Measurements from ENCODE around the gene ING2.
"Not testable (repeated sequence)": the region's sequence is repeated elsewhere in the genome, so short reads cannot be mapped to it uniquely, and the experiment has no call there.

Gene ING2

DNA sequence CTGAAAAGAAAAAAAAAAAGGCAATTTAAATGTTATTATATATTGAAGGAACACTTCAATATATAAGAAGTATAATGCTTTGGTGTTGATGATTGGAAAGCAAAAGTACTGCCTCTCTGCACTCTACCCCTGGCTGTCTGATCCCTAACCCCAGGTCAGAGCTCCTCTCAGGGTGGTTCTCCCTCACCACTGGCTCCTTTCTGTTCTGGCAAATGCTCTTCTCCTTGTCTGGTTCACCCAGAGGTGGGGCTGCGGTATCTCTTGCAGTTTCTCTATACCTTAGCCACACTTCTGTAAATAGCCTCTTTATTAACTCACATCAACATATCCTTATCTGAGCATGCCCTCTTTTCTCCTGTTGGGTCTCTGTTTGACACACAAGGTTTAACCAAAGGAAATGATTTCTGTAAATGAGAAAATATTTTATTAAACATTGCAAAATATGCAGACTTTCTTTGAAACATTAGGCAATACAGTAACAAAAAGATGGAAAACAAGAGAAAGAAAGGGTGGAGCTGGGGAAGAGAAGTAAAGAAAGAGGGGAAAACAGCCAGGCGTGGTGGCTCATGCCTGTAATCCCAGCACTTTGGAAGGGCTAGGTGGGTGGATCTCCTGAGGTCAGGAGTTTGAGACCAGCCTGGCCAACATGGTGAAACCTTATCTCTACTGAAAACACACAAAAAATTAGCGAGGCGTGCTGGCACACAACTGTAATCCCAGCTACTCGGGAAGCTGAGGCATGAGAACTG is 45.7 kb downstream of the ING2 start:
- no peak for DNase-seq

DNA sequence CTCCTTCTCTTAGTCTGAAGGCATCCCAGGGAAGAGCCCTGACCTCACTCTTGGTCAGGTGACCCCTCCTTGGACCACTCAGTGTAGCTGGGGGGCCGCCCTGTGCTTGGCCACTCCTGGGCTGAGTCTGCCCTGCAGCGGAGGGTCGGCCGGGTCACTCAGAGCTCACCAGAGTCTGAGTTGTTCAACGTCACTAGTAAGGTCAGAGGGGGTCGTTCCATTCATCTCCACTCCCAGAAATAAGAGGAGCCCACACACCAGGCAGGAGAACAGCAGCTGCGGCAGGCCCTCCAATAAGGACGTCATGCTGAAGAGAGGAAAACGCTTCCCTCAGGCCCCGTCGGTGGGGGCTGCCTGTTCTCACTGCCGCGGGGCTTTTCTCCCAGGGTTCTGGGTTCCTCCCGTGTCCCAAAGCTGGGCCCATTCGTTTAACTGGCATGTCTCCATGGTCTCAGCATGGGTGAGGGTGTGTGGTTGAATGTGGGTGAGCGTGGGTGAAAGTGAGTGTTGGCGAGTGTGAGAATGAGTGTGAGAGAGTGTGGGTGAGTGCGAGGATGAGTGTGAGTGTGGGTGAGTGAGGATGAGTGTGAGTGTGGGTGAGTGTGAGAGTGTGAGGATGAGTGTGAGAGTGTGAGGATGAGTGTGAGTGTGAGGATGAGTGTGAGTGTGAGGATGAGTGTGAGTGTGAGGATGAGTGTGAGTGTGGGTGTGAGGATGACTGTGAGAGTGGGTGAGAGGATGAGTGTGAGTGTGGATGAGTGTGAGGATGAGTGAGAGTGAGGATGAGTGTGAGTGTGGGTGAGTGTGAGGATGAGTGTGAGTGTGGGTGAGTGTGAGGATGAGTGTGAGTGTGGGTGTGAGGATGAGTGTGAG is 47.7 kb downstream of the ING2 start:
- DNase-seq, result no peak

DNA sequence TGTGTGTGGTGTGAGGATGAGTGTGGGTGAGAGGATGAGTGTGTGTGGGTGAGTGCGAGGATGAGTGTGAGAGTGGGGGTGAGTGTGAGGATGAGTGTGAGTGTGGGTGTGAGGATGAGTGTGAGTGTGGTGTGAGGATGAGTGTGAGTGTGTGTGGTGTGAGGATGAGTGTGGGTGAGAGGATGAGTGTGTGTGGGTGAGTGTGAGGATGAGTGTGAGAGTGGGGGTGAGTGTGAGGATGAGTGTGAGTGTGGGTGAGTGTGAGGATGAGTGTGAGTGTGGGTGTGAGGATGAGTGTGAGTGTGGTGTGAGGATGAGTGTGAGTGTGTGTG is 48.3 kb downstream of the ING2 start:
- not testable (repeated sequence) for DNase-seq

DNA sequence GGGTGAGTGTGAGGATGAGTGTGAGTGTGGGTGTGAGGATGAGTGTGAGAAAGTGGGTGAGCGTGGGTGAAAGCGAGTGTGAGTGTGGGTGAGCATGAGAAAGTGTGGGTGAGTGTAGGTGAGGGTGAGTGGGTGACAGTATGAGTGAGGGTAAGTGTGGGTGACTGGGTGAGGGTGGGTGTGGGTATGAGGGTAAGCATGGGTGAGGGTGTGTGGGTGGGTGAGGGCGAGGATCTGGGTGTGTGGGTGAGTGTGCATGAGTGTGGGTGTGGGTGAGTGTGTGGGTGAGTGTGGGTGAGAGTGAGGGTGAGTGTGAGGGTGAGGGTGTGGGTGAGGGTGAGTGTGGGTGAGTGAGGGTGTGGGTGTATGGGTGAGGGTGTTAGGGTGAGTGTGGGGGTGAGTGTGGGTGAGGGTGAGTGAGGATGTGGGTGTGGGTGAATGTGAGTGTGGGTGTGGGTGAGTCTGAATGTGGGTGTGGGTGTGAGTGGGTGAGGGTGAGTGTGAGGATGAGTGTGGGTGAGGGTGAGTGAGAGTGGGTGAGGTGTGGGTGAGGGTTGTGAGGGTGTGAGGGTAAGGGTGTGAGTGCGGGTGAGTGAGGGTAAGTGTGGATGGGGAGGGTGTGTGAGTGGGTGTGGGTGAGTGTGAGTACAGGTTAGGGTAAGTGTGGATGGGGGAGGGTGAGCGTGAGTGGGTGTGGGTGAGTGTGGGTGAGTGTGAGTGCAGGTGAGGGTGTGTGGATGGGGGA is 48.9 kb downstream of the ING2 start:
- DNase-seq, result no peak

DNA sequence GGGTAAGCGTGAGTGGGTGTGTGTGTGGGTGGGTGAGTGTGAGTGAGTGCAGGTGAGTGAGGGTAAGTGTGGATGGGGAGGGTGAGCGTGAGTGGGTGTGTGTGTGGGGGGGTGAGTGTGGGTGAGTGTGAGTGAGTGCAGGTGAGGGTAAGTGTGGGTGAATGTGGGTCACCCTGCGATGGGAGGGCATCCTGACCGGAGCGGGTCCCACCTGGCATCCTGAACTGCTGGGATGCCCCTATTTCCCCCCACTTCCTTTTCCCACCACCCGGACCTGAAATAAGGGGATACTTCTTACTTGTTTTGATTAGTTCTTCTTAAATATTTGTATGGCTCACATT is 49.5 kb downstream of the ING2 start:
- no peak for DNase-seq

DNA sequence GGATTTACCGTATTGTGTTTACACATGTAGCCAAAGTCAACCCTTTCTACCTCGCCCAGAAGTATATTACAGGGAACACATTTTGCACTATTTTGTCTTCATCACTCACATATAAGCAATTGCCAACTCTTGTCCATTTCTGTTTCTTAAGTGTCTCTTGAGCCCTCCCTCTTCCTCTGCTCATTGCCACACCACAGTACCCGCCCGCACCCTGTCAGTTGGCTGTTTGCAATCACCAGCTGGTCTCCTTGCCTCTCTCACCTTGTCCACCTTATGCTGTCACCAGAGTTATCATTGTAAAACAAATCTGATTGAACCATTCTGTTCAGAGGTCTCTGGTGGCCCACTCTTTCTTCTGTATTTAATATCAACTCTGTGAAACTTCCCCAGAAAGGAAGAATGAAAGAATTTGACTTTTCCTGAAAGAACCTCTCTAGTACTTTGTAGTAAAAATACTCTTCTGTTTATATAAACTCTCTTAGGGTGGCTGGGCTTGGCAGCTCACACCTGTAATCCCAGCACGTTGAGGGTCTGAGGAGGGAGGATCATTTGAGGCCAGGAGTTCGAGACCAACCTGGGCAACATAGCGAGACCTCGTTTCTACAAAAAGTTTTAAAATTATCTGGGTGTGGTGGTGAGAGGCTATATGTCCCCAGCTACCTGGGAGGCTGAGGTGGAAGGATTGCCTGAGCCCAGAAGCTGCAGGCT is 50.2 kb downstream of the ING2 start:
- no peak for DNase-seq

DNA sequence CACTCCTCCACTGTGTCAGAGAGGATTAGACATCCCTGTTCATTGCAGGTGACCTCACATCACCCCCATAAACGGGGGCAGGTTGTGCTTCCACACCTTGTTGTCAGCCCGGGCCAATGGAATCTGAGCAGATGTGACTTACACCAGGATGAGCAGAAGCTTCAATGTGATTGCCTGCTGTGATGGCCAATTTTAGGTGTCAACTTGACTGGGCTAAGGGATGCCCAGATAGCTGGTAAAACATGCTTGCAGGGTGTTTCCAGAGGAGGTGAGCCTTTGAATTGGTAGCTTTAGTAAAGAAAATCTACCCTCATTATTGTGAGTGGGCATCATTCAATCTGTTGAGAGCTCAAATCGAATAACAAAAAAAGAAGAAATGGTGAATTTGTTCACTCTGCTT is 52.1 kb downstream of the ING2 start:
- no peak for DNase-seq

DNA sequence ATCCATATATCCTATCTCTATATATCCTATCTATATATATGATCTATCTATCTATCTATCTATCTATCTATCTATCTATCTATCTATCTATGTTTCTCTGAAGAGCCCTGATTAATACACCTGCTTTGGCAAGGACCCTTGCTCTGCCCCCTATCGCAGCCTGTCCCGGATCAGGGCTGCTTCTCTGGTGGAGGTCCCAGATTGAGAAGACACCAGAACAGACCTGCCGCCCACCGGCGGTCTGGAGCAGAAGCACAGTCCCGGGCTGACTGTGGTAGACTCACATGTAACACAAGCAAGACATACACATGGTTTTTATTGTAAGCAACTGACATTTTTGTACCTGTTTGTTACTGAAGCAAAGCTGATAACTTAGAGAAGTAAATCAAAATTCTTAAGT is 52.8 kb downstream of the ING2 start:
- DNase-seq, result no peak

DNA sequence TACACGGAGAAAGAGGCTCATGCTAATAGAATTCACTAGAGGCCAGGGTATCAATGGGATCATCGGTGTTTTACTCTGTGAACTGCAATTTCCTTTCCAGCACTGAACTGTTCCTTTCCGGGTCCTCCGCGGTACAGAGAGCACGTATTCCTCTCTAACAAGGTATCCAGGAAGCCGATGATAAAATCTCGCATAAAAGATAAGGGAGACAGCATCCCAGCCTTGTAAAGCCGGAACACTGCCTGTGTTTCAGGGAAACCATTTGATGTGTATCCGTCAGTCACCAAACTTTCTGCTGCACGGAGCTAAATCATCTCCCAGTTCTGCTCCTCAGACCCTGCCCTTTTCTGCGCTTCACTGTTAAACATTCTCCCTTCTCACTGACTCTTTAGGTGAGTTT is 54.0 kb downstream of the ING2 start:
- no peak for DNase-seq

DNA sequence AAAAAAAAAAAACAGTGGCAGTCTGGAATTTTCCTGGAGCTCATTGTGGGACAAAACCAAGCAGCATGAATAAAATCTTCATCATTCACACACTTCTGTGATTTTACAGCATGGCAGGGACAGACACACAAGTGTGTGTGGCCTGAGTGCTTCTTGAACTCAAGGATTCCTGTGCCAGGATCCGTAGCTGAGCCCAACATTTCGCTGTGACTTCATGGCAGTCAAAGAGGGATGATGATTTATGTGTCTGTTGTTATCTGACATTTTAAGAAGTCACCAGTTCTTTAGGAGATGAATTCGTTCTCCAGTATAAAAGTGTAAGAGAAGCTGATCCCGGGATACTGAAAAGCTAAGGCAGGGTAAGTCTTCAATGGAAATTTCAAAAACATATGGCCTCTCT is 57.0 kb downstream of the ING2 start:
- no peak for DNase-seq

Data from right hindlimb (tissue), 1 donor.